CD4-positive, alpha-beta memory T cell (primary cell): ENCODE data around the gene ARHGEF33. TPM values are rescaled to one million over a fixed set of nuclear protein-coding genes. Genes with fewer than 3 reads are reported as not detected.

ENCODE experiments used
- CTCF ChIA-PET: fragments of 350-600 bp; sonication (Branson Sonifier 250); formaldehyde crosslinking; loops from one replicate; lab custom pipeline; 2021; ENCODE audit warnings: inconsistent platforms; ENCODE audit not compliant: partially characterized antibody; lab: Charles Lee
- POLR2A ChIA-PET: fragments of 350-600 bp; sonication (Branson Sonifier 250); formaldehyde crosslinking; loops from one replicate; lab custom pipeline; 2021; ENCODE audit not compliant: partially characterized antibody; lab: Charles Lee
- DNase-seq, 5 donors: peaks; one replicate each; pipeline versions ENCODE4 v3.0.0 to v3.0.0-alpha.2; 2020 to 2022; ENCODE audit warnings: mixed read lengths in 1 of 5
- H3K27ac ChIP-seq: one replicate; pipeline ENCODE4 v1.7.0; 2013; ENCODE audit warnings: low read depth, low read length
- H3K27me3 ChIP-seq: 2 replicates; pipeline ENCODE4 v1.7.0; 2013; ENCODE audit warnings: mild to moderate bottlenecking, low read length, moderate library complexity; ENCODE audit not compliant: insufficient read depth
- H3K36me3 ChIP-seq: 2 replicates; pipeline ENCODE4 v1.7.0; 2013; ENCODE audit warnings: mild to moderate bottlenecking, low read length, moderate library complexity; ENCODE audit not compliant: insufficient read depth
- H3K4me1 ChIP-seq: 2 replicates; pipeline ENCODE4 v1.7.0; 2013; ENCODE audit warnings: mild to moderate bottlenecking, low read length, moderate library complexity; ENCODE audit not compliant: insufficient read depth
- H3K4me3 ChIP-seq, 2 donors: one replicate each; pipeline ENCODE4 v1.7.0; 2013; ENCODE audit warnings: low read length in 2 of 2, mild to moderate bottlenecking in 1 of 2
- H3K9me3 ChIP-seq, 2 donors: one replicate each; pipeline ENCODE4 v1.7.0; 2013; ENCODE audit warnings: low read length in 2 of 2, control low read depth in 1 of 2; ENCODE audit not compliant: control insufficient read depth in 1 of 2
- H3K27ac Mint-ChIP-seq, 7 donors: one replicate each; pipeline ENCODE4 v1.8.0; 2020 to 2021; ENCODE audit warnings: mixed read lengths in 7 of 7, mild to moderate bottlenecking in 6 of 7, inconsistent platforms in 3 of 7, moderate library complexity in 3 of 7
- H3K27me3 Mint-ChIP-seq, 2 donors: one replicate each; pipeline ENCODE4 v1.8.0; 2020 to 2021; ENCODE audit warnings: mixed read lengths in 2 of 2
- H3K36me3 Mint-ChIP-seq, 2 donors: one replicate each; pipeline ENCODE4 v1.8.0; 2020 to 2021; ENCODE audit warnings: mixed read lengths in 2 of 2, inconsistent platforms in 1 of 2, mild to moderate bottlenecking in 1 of 2
- H3K4me1 Mint-ChIP-seq, 4 donors: one replicate each; pipeline ENCODE4 v1.8.0; 2020 to 2021; ENCODE audit warnings: mixed read lengths in 4 of 4, mild to moderate bottlenecking in 1 of 4
- H3K4me3 Mint-ChIP-seq, 8 donors: one replicate each; pipeline ENCODE4 v1.8.0; 2020 to 2021; ENCODE audit warnings: mixed read lengths in 8 of 8, mild to moderate bottlenecking in 7 of 8, moderate library complexity in 6 of 8, inconsistent platforms in 3 of 8
- H3K9me3 Mint-ChIP-seq, 8 donors: one replicate each; pipeline ENCODE4 v1.8.0; 2020 to 2021; ENCODE audit warnings: mixed read lengths in 8 of 8, mild to moderate bottlenecking in 5 of 8, inconsistent platforms in 3 of 8, moderate library complexity in 1 of 8
- intact Hi-C: fragments of 100-400 bp; cut with micrococcal nuclease; formaldehyde crosslinking; loops from one replicate; pipeline ENCODE4 v1.15.1; 2023
- polyA plus RNA-seq, 2 donors: library from polyadenylated mRNA; unstranded; fragments of 300-500 nt; fragmentation: Illumina TruSeq; gene quantifications; one replicate each; pipeline ENCODE4 v1.2.3, GENCODE V29; 2021
- total RNA-seq, 2 experiments: library from RNA; stranded (reverse); gene quantifications; one replicate each; pipeline ENCODE4 v1.2.3, GENCODE V29; 2021

ARHGEF33 gene
- total and polyA plus RNA-seq, 4 experiments from 2014 or later: 0.09 to 0.53 TPM; not detected in 2

- H3K4me3 Mint-ChIP-seq: peak overlapping the region in 2 of 8 donors; percentile 17 to 34
- peaks cover 17 to 30% (median 26%) of the 10 kb centered on the region in 4 donors for H3K4me1 Mint-ChIP-seq
- Histone ChIP-seq H3K9me3 (no peaks in the 10 kb centered on the region), H3K36me3 (no peaks in the 10 kb centered on the region), H3K27me3 (no peaks in the 10 kb centered on the region), H3K27ac (no peak overlapping the region), H3K4me1 (peaks cover 15% of the 10 kb centered on the region), H3K4me3 (no peak overlapping the region)
- H3K9me3 Mint-ChIP-seq: peaks cover 2 to 25% (median 13%) of the 10 kb centered on the region in 8 donors
- H3K36me3 Mint-ChIP-seq: peaks cover 28 to 34% of the 10 kb centered on the region in 2 donors
- H3K27ac Mint-ChIP-seq: peak overlapping the region in 1 of 7 donors; percentile 19
- intact Hi-C loops: no loop called here
- no peaks in the 10 kb centered on the region for H3K27me3 Mint-ChIP-seq
- ChIA-PET POLR2A (interaction anchor here (1.1 kb wide), 1 partner anchor 123 kb away, joined by 4 read pairs; the partner anchor contains the start of gene SRSF7), CTCF (interaction anchor here (0.6 to 1.2 kb wide), 2 partner anchors 22 to 345 kb away, joined by 3 read pairs; no protein-coding TSS in a partner anchor)
- DNase-seq: no peak
Measured at GRCh38 chr2:38873763-38874162, 15.9 kb upstream of the ARHGEF33 start.

- no peaks in the 10 kb centered on the region for H3K36me3 ChIP-seq
- no peaks in the 10 kb centered on the region for H3K27me3 ChIP-seq
- Mint-ChIP-seq H3K36me3 (peaks cover 16 to 23% of the 10 kb centered on the region in 2 donors), H3K27ac (peak overlapping the region; percentile 89 to 98 (median 98)), H3K27me3 (no peaks in the 10 kb centered on the region), H3K4me1 (peaks cover 15 to 30% (median 24%) of the 10 kb centered on the region in 4 donors), H3K9me3 (peaks cover 0 to 13% (median 7%) of the 10 kb centered on the region in 8 donors), H3K4me3 (peak overlapping the region; percentile 95 to 99 (median 98))
- peaks cover 15% of the 10 kb centered on the region for H3K4me1 ChIP-seq
- intact Hi-C loops: no loop called here
- peak overlapping the region; percentile 95 to 97 for H3K4me3 ChIP-seq
- DNase-seq: no peak
- POLR2A ChIA-PET: interaction anchor here (2.5 kb wide), 1 partner anchor 124 kb away, joined by 29 read pairs; the partner anchor contains the start of gene SRSF7
- H3K9me3 ChIP-seq: no peaks in the 10 kb centered on the region
- CTCF ChIA-PET: no interaction called here
- H3K27ac ChIP-seq: peak overlapping the region; percentile 72
Measured at GRCh38 chr2:38875227-38875575, 14.5 kb upstream of the ARHGEF33 start.

DNA sequence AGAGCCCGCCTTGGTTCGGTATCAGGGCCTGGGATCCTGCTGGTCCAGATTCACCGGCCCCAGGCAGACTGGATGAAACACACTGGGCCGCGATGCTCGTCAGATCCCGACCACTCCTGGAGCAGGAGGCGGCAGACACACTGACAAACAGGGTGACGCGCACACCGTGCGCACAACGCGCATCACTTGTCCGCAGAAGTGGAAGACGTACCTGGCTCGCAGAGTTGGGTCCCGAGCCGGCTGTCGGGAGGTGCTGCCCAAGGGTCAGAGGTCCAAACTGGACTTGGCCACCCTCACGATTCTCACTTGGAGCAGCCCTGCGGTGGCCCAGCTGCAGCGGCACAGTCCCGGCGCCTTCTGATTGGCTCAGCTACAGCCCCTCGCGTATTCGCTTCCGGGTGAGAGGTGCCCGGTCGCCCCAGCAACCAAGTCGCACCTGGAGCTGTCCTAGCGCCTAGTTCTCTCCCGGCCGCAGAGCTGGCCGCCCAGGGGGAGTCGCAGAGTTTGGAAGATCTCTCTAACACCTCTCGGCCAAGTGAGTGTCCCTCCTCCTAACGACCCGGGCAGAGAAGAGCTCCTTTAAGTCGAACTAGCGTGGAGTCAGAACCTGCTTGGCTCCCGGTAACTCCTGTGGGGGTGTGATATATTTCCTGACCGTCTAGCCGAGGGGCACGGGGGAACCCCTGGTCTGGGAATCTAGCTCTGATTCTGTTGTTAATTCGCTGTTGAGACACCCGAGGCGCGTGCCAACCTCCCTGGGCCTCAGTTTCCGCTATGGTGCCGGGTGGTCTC lies 13.9 kb upstream of the ARHGEF33 start, which contains the start of the genes DHX57 and MORN2:
DHX57 (minus strand) TSS at position 359 of the 792 bp plus-strand sequence. CDS start 7,529 bp downstream, outside the sequence.
MORN2 (plus strand) TSS at position 401 of the 792 bp plus-strand sequence.
- Histone ChIP-seq H3K4me3 (peak within 1 kb of the TSS; percentile 95 to 97), H3K27ac (peak within 1 kb of the TSS; percentile 72), H3K4me1 (peaks cover 15% of the 10 kb centered on the region), H3K36me3 (no peaks in the 10 kb centered on the region), H3K9me3 (no peaks in the 10 kb centered on the region), H3K27me3 (no peaks in the 10 kb centered on the region)
- Mint-ChIP-seq H3K4me3 (peak within 1 kb of the TSS; percentile 95 to 99 (median 98)), H3K4me1 (peaks cover 15 to 30% (median 24%) of the 10 kb centered on the region in 4 donors), H3K27me3 (no peaks in the 10 kb centered on the region), H3K27ac (peak within 1 kb of the TSS; percentile 89 to 98 (median 98)), H3K9me3 (peaks cover 0 to 11% (median 6%) of the 10 kb centered on the region in 8 donors), H3K36me3 (peaks cover 14 to 22% of the 10 kb centered on the region in 2 donors)
- POLR2A ChIA-PET: interaction anchor here (2.5 kb wide), 1 partner anchor 125 kb away, joined by 29 read pairs; the partner anchor contains the start of gene SRSF7
- intact Hi-C loops: no loop called here
- peak; percentile 77 to 85 (median 83) for DNase-seq
- CTCF ChIA-PET: no interaction called here

DNA sequence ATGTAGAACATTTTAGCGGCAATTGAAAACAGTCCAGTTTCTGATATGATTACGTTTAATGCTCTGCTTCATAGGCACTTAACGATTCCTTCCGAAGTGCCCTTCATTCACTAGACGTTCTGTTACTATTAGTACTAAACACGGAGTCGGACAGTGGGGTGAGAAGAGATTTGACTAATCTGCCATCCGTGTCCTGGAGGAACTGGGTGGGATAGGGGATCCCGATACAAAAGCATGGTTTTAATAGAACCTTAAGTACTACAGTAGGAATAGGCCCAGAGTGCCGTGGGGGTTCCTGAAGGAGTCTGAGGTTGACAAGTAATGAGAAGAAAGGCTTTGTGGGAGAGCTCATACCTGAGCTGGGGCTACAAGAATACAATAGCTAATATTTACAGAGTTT lies 13.3 kb upstream of the ARHGEF33 start:
- H3K4me1 ChIP-seq: peaks cover 15% of the 10 kb centered on the region
- CTCF ChIA-PET: no interaction called here
- POLR2A ChIA-PET: interaction anchor here (2.5 kb wide), 1 partner anchor 125 kb away, joined by 29 read pairs; the partner anchor contains the start of gene SRSF7
- Mint-ChIP-seq H3K4me1 (peaks cover 15 to 28% (median 24%) of the 10 kb centered on the region in 4 donors), H3K9me3 (peaks cover 0 to 9% (median 5%) of the 10 kb centered on the region in 8 donors), H3K36me3 (peaks cover 12 to 21% of the 10 kb centered on the region in 2 donors), H3K4me3 (peak overlapping the region; percentile 95 to 99 (median 98)), H3K27me3 (no peaks in the 10 kb centered on the region), H3K27ac (peak overlapping the region; percentile 89 to 98 (median 98))
- H3K4me3 ChIP-seq: peak overlapping the region; percentile 95 to 97
- H3K27me3 ChIP-seq: no peaks in the 10 kb centered on the region
- no peaks in the 10 kb centered on the region for H3K36me3 ChIP-seq
- intact Hi-C loops: no loop called here
- H3K9me3 ChIP-seq: no peaks in the 10 kb centered on the region
- peak overlapping the region; percentile 72 for H3K27ac ChIP-seq
- no peak for DNase-seq

DNA sequence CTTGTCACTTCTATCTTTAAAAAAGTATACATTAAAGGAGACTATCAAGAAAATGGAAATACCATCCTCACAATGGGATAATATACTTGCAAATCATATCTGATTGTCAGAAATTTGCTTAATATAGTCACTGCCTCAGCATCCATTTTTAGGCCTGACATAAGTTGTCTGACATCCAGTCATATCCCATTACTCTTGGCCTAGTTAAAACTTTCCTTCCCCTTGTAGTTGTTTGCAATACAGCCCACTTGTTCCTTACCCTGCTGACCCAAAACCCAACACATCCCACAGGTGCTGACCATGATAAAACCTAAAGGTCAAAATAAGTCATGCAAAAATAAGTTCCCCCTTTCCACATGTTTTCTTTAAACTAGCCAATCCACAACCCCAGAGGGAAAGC lies 3.6 kb upstream of the ARHGEF33 start:
- H3K36me3 Mint-ChIP-seq: peaks cover 0 to 4% of the 10 kb centered on the region in 2 donors
- CTCF ChIA-PET: no interaction called here
- intact Hi-C loops: no loop called here

GRCh38 chr2:38887347-38887746 lies 2.3 kb upstream of the ARHGEF33 start:
- intact Hi-C loops: no loop called here
- H3K36me3 Mint-ChIP-seq: peaks cover 0 to 4% of the 10 kb centered on the region in 2 donors
- Histone ChIP-seq H3K4me1 (no peaks in the 10 kb centered on the region), H3K27ac (no peak overlapping the region), H3K27me3 (no peaks in the 10 kb centered on the region), H3K9me3 (no peaks in the 10 kb centered on the region), H3K36me3 (no peaks in the 10 kb centered on the region), H3K4me3 (no peak overlapping the region)
- H3K4me1 Mint-ChIP-seq: no peaks in the 10 kb centered on the region
- ChIA-PET CTCF (no interaction called here), POLR2A (no interaction called here)
- H3K27ac Mint-ChIP-seq: no peak overlapping the region
- H3K27me3 Mint-ChIP-seq: peaks cover 0 to 1% of the 10 kb centered on the region in 2 donors
- DNase-seq: no peak
- no peak overlapping the region for H3K4me3 Mint-ChIP-seq
- H3K9me3 Mint-ChIP-seq: no peaks in the 10 kb centered on the region

More for the DNA sequence above, 3.6 kb upstream of the ARHGEF33 start:
- DNase-seq: no peak
- Histone ChIP-seq H3K4me3 (no peak overlapping the region), H3K27me3 (no peaks in the 10 kb centered on the region), H3K4me1 (no peaks in the 10 kb centered on the region), H3K36me3 (no peaks in the 10 kb centered on the region), H3K27ac (no peak overlapping the region), H3K9me3 (no peaks in the 10 kb centered on the region)
- Mint-ChIP-seq H3K4me3 (peak overlapping the region in 1 of 8 donors; percentile 4), H3K27me3 (peaks cover 0 to 1% of the 10 kb centered on the region in 2 donors), H3K27ac (no peak overlapping the region), H3K9me3 (no peaks in the 10 kb centered on the region), H3K4me1 (no peaks in the 10 kb centered on the region)
- POLR2A ChIA-PET: no interaction called here
